PC-3 (cell line): ENCODE results near the gene APLP1. TPM values are rescaled to one million over a fixed set of nuclear protein-coding genes. Genes with fewer than 3 reads are reported as not detected.

ENCODE experiments used
- ATAC-seq: fragments of 200-7000 bp; cut with Tn5 transposase; 2 replicates; pipeline ENCODE4 v1.9.1; 2020; ENCODE audit warnings: mild to moderate bottlenecking, moderate library complexity
- BruUV-seq: library from RNA; stranded (reverse); fragments of 400-500 nt; replicated peaks from 2 replicates; lab custom pipeline; 2021; lab: Mats Ljungman, UMichigan
- CTCF ChIA-PET: fragments of 300-600 bp; sonication (Branson Sonifier 250); formaldehyde crosslinking; loops from one replicate; lab custom pipeline; 2022; ENCODE audit warnings: antibody characterized with exemption; lab: Charles Lee
- POLR2A ChIA-PET: fragments of 300-600 bp; sonication (Branson Sonifier 250); formaldehyde crosslinking; loops from one replicate; lab custom pipeline; 2022; ENCODE audit warnings: antibody characterized with exemption; ENCODE audit not compliant: unreplicated experiment; lab: Charles Lee
- DNase-seq: peaks from one replicate; pipeline ENCODE4 v3.0.0-alpha.2; 2015
- H2AFZ ChIP-seq: fragments of 300-600 bp; sonication (generic); 2 replicates; pipeline ENCODE4 v1.6.0; 2016; ENCODE audit warnings: antibody characterized with exemption, low read length
- H3F3A ChIP-seq: fragments of 300-600 bp; sonication (generic); one replicate; pipeline ENCODE4 v1.6.0; 2017; ENCODE audit warnings: antibody characterized with exemption, low read length, control low read depth, mild to moderate bottlenecking; ENCODE audit not compliant: unreplicated experiment
- H3K27ac ChIP-seq: fragments of 300-600 bp; sonication (generic); 2 replicates; pipeline ENCODE4 v1.5.1; 2016; ENCODE audit warnings: mild to moderate bottlenecking, low read length
- H3K27me3 ChIP-seq: fragments of 300-600 bp; sonication (generic); 2 replicates; pipeline ENCODE4 v1.6.1; 2016; ENCODE audit warnings: low read length, mixed read lengths
- H3K36me3 ChIP-seq: fragments of 300-600 bp; sonication (generic); 2 replicates; pipeline ENCODE4 v1.6.1; 2016; ENCODE audit warnings: low read depth, mixed run types, low read length, mixed read lengths
- H3K4me1 ChIP-seq: fragments of 300-600 bp; sonication (generic); 2 replicates; pipeline ENCODE4 v1.5.1; 2016; ENCODE audit warnings: low read length; ENCODE audit not compliant: insufficient read depth
- H3K4me2 ChIP-seq: fragments of 300-600 bp; sonication (generic); 2 replicates; pipeline ENCODE4 v1.6.0; 2016; ENCODE audit warnings: low read length
- H3K4me3 ChIP-seq: fragments of 300-600 bp; sonication (generic); 2 replicates; pipeline ENCODE4 v1.5.1; 2016; ENCODE audit warnings: mild to moderate bottlenecking, low read length, mixed read lengths
- H3K79me2 ChIP-seq: fragments of 300-600 bp; sonication (generic); 2 replicates; pipeline ENCODE4 v1.6.1; 2017; ENCODE audit warnings: low read length, mixed read lengths
- H3K9ac ChIP-seq: fragments of 300-600 bp; sonication (generic); 2 replicates; pipeline ENCODE4 v1.6.0; 2016; ENCODE audit warnings: mild to moderate bottlenecking, low read length
- H3K9me2 ChIP-seq: fragments of 300-600 bp; sonication (generic); replicated peaks from 2 replicates; pipeline ENCODE4 v1.6.1; 2016; ENCODE audit warnings: mixed run types, low read length, mixed read lengths
- H3K9me3 ChIP-seq: fragments of 300-600 bp; sonication (generic); 2 replicates; pipeline ENCODE4 v1.6.1; 2016; ENCODE audit warnings: low read length, mixed read lengths
- H4K20me1 ChIP-seq: fragments of 300-600 bp; sonication (generic); 2 replicates; pipeline ENCODE4 v1.6.1; 2016; ENCODE audit warnings: low read length, mixed read lengths
- EZH2 ChIP-seq: fragments of 300-600 bp; sonication (generic); IDR thresholded peaks from one replicate; pipeline ENCODE4 v1.6.1; 2017; ENCODE audit warnings: antibody characterized with exemption, mild to moderate bottlenecking, low read length; ENCODE audit not compliant: unreplicated experiment
- EZH2phosphoT487 ChIP-seq: fragments of 300-600 bp; sonication (generic); IDR thresholded peaks from 2 replicates; pipeline ENCODE4 v1.6.1; 2018; ENCODE audit warnings: mild to moderate bottlenecking, antibody characterized with exemption, low read length, borderline replicate concordance
- intact Hi-C: fragments of 100-400 bp; cut with micrococcal nuclease; formaldehyde crosslinking; loops from 2 replicates; pipeline ENCODE4 v1.9.0; 2023
- total RNA-seq: library from RNA; depleted of rRNA; stranded (reverse); fragments of >200 nt; gene quantifications from 2 replicates; pipeline ENCODE4 v1.2.3, GENCODE V29; 2014
- TF ChIP-seq, protein P1 (sequence below): fragments of 300-600 bp; sonication (generic); conservative IDR thresholded peaks from 2 replicates; pipeline ENCODE4 v1.5.1; 2017; ENCODE audit warnings: antibody characterized with exemption, low read depth, mild to moderate bottlenecking, low read length

Gene APLP1
- total RNA-seq, 1 experiment from 2014 or later = 21.1 TPM

DNA sequence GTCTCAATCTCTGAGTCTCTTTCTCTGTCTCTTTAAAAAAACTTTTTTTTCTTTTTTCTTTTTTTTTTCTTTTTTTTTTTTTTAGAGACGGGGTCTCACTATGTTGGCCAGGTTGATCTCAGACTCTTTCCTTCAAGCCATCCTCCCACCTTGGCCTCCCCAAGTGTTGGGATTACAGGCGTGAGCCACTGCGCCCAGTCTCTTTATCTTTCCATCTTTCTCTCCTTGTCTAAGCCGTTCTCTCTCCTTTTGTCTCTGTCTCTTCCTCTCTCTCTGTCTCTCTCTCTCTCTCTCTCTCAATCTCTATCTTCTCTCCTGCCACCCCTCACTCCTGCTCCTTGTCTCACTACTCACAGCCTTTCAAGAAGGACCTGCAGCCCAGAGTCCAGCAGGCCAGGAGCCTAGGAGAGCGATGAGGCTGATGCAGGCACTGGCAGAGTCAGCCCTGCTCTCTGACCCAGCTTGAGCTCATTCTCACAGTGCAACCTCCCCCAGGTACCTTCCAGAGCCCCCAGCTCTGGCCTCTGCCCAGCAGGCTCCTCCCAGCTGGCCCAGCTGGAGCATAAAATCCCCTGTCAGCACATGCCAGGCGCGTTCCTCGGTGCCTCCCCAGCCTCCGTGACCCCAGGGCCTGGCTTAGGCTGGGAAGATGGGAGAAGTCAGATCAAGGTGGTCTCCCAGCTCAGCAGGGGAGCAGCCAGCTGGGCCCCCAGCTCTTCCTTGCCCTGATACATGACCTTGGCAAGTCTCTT, 16.2 kb upstream of the APLP1 start, which contains the start of gene NPHS1:
TSS of gene NPHS1 (minus strand) at position 476 of the 752 bp plus-strand sequence. CDS start 667 bp downstream, outside the sequence.
- Histone ChIP-seq H2AFZ (no peak within 1 kb of the TSS), H3K4me3 (no peak within 1 kb of the TSS), H3K36me3 (no peaks in the 10 kb centered on the region), H3K27me3 (peaks cover 15% of the 10 kb centered on the region), H4K20me1 (no peaks in the 10 kb centered on the region), H3K4me1 (no peaks in the 10 kb centered on the region), H3K27ac (no peak within 1 kb of the TSS), H3K9me3 (no peaks in the 10 kb centered on the region), H3K4me2 (no peak within 1 kb of the TSS), H3F3A (no peaks in the 10 kb centered on the region), H3K9me2 (no peaks in the 10 kb centered on the region), H3K79me2 (no peaks in the 10 kb centered on the region), H3K9ac (no peak within 1 kb of the TSS)
- ATAC-seq (no peak), DNase-seq (no peak)
- intact Hi-C loops = no loop called here
- ChIA-PET POLR2A (no interaction called here), CTCF (no interaction called here)
- BruUV-seq = no TSS peak
- TF ChIP-seq EZH2 (no peak), EZH2phosphoT487 (no peak)
- TF ChIP-seq, protein P1, sequence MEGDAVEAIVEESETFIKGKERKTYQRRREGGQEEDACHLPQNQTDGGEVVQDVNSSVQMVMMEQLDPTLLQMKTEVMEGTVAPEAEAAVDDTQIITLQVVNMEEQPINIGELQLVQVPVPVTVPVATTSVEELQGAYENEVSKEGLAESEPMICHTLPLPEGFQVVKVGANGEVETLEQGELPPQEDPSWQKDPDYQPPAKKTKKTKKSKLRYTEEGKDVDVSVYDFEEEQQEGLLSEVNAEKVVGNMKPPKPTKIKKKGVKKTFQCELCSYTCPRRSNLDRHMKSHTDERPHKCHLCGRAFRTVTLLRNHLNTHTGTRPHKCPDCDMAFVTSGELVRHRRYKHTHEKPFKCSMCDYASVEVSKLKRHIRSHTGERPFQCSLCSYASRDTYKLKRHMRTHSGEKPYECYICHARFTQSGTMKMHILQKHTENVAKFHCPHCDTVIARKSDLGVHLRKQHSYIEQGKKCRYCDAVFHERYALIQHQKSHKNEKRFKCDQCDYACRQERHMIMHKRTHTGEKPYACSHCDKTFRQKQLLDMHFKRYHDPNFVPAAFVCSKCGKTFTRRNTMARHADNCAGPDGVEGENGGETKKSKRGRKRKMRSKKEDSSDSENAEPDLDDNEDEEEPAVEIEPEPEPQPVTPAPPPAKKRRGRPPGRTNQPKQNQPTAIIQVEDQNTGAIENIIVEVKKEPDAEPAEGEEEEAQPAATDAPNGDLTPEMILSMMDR = no peak

GRCh38 chr19:35853038-35853756, 15.2 kb upstream of the APLP1 start:
- no peak overlapping the region for H3K4me3 ChIP-seq
- DNase-seq = no peak
- peaks cover 15% of the 10 kb centered on the region for H3K27me3 ChIP-seq
- H3K9ac ChIP-seq = no peak overlapping the region
- no peak overlapping the region for H3K27ac ChIP-seq
- H3K9me2 ChIP-seq = no peaks in the 10 kb centered on the region
- no peaks in the 10 kb centered on the region for H3F3A ChIP-seq
- H3K9me3 ChIP-seq = no peaks in the 10 kb centered on the region
- TF ChIP-seq EZH2phosphoT487 (no peak), EZH2 (no peak)
- TF ChIP-seq, protein P1 = no peak
- BruUV-seq = no TSS peak
- H4K20me1 ChIP-seq = no peaks in the 10 kb centered on the region
- ATAC-seq = no peak
- no peak overlapping the region for H2AFZ ChIP-seq
- no peaks in the 10 kb centered on the region for H3K36me3 ChIP-seq
- ChIA-PET CTCF (no interaction called here), POLR2A (no interaction called here)
- no peaks in the 10 kb centered on the region for H3K4me1 ChIP-seq
- H3K79me2 ChIP-seq = no peaks in the 10 kb centered on the region
- H3K4me2 ChIP-seq = no peak overlapping the region
- intact Hi-C loops = no loop called here
